Tibial nerve (tissue), 4 donors: ENCODE data around the gene AIFM3.

Experiments used
- CTCF ChIP-seq, 5 experiments: fragments of 200-600 bp in 3 of 5; fragments of 450-650 bp in 2 of 5; sonication (generic) in 3 of 5; IDR thresholded peaks; one replicate each; pipeline ENCODE4 v1.5.1; 2016 to 2019; ENCODE audit warnings: antibody characterized with exemption in 5 of 5, mild to moderate bottlenecking in 3 of 5, moderate library complexity in 2 of 5
- EP300 ChIP-seq, 2 donors: sonication (generic); formaldehyde crosslinking; IDR thresholded peaks; one replicate each; pipeline ENCODE4 v1.6.1; 2017; ENCODE audit warnings: antibody characterized with exemption in 2 of 2, mild to moderate bottlenecking in 1 of 2
- POLR2A ChIP-seq, 2 donors: fragments of 450-650 bp; IDR thresholded peaks; one replicate each; pipeline ENCODE4 v1.6.1; 2017; ENCODE audit warnings: antibody characterized with exemption in 2 of 2, mild to moderate bottlenecking in 2 of 2, moderate library complexity in 2 of 2

DNA sequence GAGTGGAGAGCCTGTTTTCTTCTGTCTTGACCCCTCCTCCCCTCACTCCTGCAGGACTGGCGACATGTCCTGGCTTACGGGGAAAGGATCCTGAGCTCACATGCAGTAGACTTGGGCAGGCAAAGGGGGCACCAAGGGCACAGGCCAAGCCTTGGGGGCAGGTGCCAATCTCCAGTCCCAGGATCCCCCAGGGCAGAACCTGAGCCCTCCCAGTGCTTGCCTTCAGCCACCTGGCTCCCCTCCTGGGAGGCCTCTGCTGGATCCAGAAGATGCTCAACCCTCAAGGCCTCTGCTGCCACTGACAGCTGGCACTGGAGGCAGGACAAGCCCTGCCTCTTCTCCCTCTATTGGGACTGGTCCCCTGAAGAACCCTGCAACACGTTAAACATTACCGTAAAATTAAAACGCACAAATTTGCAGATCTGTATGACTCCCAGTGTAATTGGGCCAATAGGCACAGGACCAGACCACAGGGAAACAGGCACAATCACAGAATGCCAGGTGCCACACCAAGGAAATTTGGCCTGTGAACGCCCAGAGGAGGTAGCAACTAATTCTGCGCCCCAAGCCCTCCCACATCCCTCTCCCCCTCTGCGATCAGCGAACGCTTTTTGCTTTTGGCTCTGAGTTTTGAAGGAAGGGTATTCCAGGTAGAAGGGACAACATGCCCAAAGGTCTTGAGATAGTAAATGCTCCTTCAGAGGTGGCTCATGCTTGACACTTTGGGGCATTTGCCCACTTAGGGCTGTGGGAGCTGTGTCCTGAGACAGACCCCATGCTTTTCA, 14.1 kb downstream of the AIFM3 start:
- TF ChIP-seq POLR2A (IDR thresholded peaks at IDR 0.05) (no peak), CTCF (IDR thresholded peaks at IDR 0.05) (no peak), EP300 (IDR thresholded peaks at IDR 0.05) (no peak)
